ENCODE results near the gene DNM2. TPM values are rescaled to one million over a fixed set of nuclear protein-coding genes. Genes with fewer than 3 reads are reported as not detected.

The DNM2 gene
- total and polyA plus RNA-seq, 10 of the 15 experiments (the other 5 are each of a cell fraction or from before 2014, with no cell fraction given) = 1.2 to 146 (median 68.9) TPM

GRCh38 chr19:10695401-10696398 lies 22.2 kb upstream of the DNM2 start (continued):
- TF ChIP-seq ZNF687 (IDR thresholded peaks at IDR 0.05) (no peak), CREB1 (IDR thresholded peaks at IDR 0.05; ENCODE audit: low read depth) (no peak), GATAD2B (conservative IDR thresholded peaks at IDR 0.05; ENCODE audit: low read depth) (no peak), FOXM1 (IDR thresholded peaks at IDR 0.05; ENCODE audit: low read depth, low read length) (no peak), YY1 (IDR thresholded peaks at IDR 0.05; ENCODE audit: low read depth, low read length) (0 out of 2 replicates have a peak, but pooled peaks have one; percentile 21), FOXK2 (IDR thresholded peaks at IDR 0.05) (no peak), ZBED1 (IDR thresholded peaks at IDR 0.05; ENCODE audit: borderline replicate concordance) (no peak), SUPT20H (IDR thresholded peaks at IDR 0.05; ENCODE audit: borderline replicate concordance, control insufficient read depth, low read depth, low read length) (no peak), ZNF622 (IDR thresholded peaks at IDR 0.05) (no peak), POU2F2 (IDR thresholded peaks at IDR 0.05; ENCODE audit: borderline replicate concordance, low read depth, low read length) (no peak), NFIC (IDR thresholded peaks at IDR 0.05; ENCODE audit: low read depth, low read length) (no peak), EED (IDR thresholded peaks at IDR 0.05; ENCODE audit: low read depth) (no peak), ZNF207 (IDR thresholded peaks at IDR 0.05; ENCODE audit: borderline replicate concordance) (no peak), PML (IDR thresholded peaks at IDR 0.05; ENCODE audit: low read length) (no peak), CHD4 (IDR thresholded peaks at IDR 0.05) (no peak), NFYB (IDR thresholded peaks at IDR 0.05; ENCODE audit: insufficient read depth, low read depth, low read length) (peak; percentile 57; the same call in 1 of the 2 replicates), RAD51 (IDR thresholded peaks at IDR 0.05) (no peak), PAX5 (IDR thresholded peaks at IDR 0.05; ENCODE audit: borderline replicate concordance, low read depth, low read length) (no peak), ASH2L (IDR thresholded peaks at IDR 0.05; ENCODE audit: borderline replicate concordance, low read depth) (no peak), PKNOX1 (IDR thresholded peaks at IDR 0.05) (no peak), DPF2 (IDR thresholded peaks at IDR 0.05) (no peak), TCF3 (IDR thresholded peaks at IDR 0.05; ENCODE audit: borderline replicate concordance, insufficient read depth, low read depth, low read length) (no peak), KAT2A (conservative IDR thresholded peaks at IDR 0.05; ENCODE audit: control insufficient read depth, low read depth, low read length) (no peak), TCF12 (IDR thresholded peaks at IDR 0.05; ENCODE audit: low read depth, low read length) (no peak), NRF1 (conservative IDR thresholded peaks at IDR 0.05; ENCODE audit: low read depth, low read length) (peak; percentile 78), MYC (IDR thresholded peaks at IDR 0.05; ENCODE audit: insufficient read depth, insufficient read length, insufficient replicate concordance, low read length, severe bottlenecking) (no peak), RUNX3 (IDR thresholded peaks at IDR 0.05; ENCODE audit: low read length) (peak; percentile 26; the same call in 1 of the 2 replicates), HDGF (IDR thresholded peaks at IDR 0.05) (no peak)
